ENCODE measurements around the gene EXOC6B. TPM values are rescaled to one million over a fixed set of nuclear protein-coding genes. Genes with fewer than 3 reads are reported as not detected.

EXOC6B gene
- total and polyA plus RNA-seq, 8 donors = 2.4 to 19.2 (median 11.3) TPM

DNA sequence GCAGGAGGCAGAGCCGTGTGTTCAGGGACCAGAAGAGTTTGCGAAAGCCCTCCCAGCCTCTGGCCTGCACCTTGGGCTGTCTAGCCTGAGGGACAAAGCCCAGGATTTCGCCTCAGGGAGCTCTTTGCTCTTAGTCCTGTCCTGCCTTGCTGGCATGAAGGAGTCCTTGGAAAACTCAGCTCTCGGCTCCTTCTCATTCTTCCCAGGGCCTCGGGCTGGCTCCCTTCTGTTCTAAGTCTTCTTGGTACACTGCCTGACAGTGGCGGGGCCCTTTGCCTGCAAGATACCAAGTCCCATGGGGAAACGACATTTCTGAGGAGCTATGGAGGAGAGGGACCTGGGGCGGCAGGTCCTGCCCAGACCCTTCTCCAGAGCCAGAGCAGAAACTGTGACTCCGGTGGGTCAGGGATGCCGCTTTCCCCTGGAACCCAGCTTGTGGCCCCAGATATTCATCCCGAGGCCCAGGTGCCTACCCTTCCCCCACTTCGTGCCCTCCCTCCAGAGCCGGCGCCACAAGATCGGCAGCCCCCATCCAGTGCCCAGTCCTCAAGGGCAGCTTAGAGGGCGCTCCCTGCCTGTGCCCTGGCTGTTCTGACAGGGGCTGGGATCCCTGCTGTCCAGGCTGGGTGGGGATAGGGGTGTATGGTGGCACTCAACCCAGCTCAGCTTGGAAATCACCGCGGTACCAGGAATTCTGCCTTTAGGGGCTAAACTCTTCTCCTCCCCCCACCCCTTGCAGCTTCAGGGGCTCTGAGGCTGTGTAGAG lies 672.6 kb downstream of the EXOC6B start:
- H3K9me3 ChIP-seq = no peaks in the 10 kb centered on the region
- H3K4me1 ChIP-seq = peaks cover under 1 to 12% (median 8%) of the 10 kb centered on the region in 3 donors
- TF ChIP-seq, protein P1, sequence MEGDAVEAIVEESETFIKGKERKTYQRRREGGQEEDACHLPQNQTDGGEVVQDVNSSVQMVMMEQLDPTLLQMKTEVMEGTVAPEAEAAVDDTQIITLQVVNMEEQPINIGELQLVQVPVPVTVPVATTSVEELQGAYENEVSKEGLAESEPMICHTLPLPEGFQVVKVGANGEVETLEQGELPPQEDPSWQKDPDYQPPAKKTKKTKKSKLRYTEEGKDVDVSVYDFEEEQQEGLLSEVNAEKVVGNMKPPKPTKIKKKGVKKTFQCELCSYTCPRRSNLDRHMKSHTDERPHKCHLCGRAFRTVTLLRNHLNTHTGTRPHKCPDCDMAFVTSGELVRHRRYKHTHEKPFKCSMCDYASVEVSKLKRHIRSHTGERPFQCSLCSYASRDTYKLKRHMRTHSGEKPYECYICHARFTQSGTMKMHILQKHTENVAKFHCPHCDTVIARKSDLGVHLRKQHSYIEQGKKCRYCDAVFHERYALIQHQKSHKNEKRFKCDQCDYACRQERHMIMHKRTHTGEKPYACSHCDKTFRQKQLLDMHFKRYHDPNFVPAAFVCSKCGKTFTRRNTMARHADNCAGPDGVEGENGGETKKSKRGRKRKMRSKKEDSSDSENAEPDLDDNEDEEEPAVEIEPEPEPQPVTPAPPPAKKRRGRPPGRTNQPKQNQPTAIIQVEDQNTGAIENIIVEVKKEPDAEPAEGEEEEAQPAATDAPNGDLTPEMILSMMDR (IDR thresholded peaks at IDR 0.05) = no peak
- no peaks in the 10 kb centered on the region for H3K36me3 ChIP-seq
- intact Hi-C loops (cut with DNase I) = loop anchor here in 2 of 3 donors (5.0 to 10.0 kb wide), 2 partner anchors 422 to 606 kb away; no protein-coding TSS in a partner anchor
- no peak for FAIRE-seq
- WGBS, 2 donors = 62 to 70% methylated on average over 18 of the region's 18 CpGs
- peak in 2 of 6 donors; percentile 35 to 42 for DNase-seq
- no peak for ATAC-seq
- H3K27me3 ChIP-seq = no peaks in the 10 kb centered on the region
- no peak overlapping the region for H3K4me3 ChIP-seq
- H3K27ac ChIP-seq = no peak overlapping the region

GRCh38 chr2:72150861-72151356 lies 674.9 kb downstream of the EXOC6B start:
- WGBS, 2 donors = 57 to 63% methylated on average over 2 of the region's 2 CpGs
- DNase-seq (no peak), FAIRE-seq (no peak), ATAC-seq (no peak)
- TF ChIP-seq, protein P1 (IDR thresholded peaks at IDR 0.05) = no peak
- Histone ChIP-seq H3K4me1 (peaks cover 8 to 20% (median 12%) of the 10 kb centered on the region in 3 donors), H3K4me3 (no peak overlapping the region), H3K9me3 (no peaks in the 10 kb centered on the region), H3K27ac (no peak overlapping the region), H3K36me3 (no peaks in the 10 kb centered on the region), H3K27me3 (peaks cover 0 to 16% (median 2%) of the 10 kb centered on the region in 4 donors)
- intact Hi-C loops (cut with DNase I) = loop anchor here in 2 of 3 donors (5.0 to 10.0 kb wide), 2 partner anchors 424 to 604 kb away; no protein-coding TSS in a partner anchor

- no peak overlapping the region for H3K27ac ChIP-seq
- TF ChIP-seq, protein P1 (IDR thresholded peaks at IDR 0.05) = peak; percentile 68 to 87 (median 76)
- WGBS, 2 donors = 4 to 5% methylated on average over 28 of the region's 28 CpGs
- intact Hi-C loops (cut with DNase I) = loop anchor here in 2 of 3 donors (5.0 to 10.0 kb wide), 2 partner anchors 424 to 603 kb away; no protein-coding TSS in a partner anchor
- H3K4me1 ChIP-seq = peaks cover 8 to 25% (median 12%) of the 10 kb centered on the region in 3 donors
- no peaks in the 10 kb centered on the region for H3K9me3 ChIP-seq
- peak overlapping the region in 2 of 4 donors; percentile 41 to 49 for H3K4me3 ChIP-seq
- H3K36me3 ChIP-seq = no peaks in the 10 kb centered on the region
- FAIRE-seq = peak; percentile 13
- DNase-seq = peak; percentile 66 to 84 (median 77)
- H3K27me3 ChIP-seq = peaks cover 0 to 16% (median 2%) of the 10 kb centered on the region in 4 donors
- peak; percentile 81 to 95 (median 92) for ATAC-seq
Observed at GRCh38 chr2:72150157-72150860, 675.5 kb downstream of the EXOC6B start.

GRCh38 chr2:72149556-72150156 lies 676.2 kb downstream of the EXOC6B start:
- Histone ChIP-seq H3K27ac (no peak overlapping the region), H3K4me1 (peaks cover 12 to 29% (median 15%) of the 10 kb centered on the region in 3 donors), H3K36me3 (no peaks in the 10 kb centered on the region), H3K4me3 (peak overlapping the region in 2 of 4 donors; percentile 41 to 49), H3K27me3 (peaks cover 0 to 18% (median 2%) of the 10 kb centered on the region in 4 donors), H3K9me3 (no peaks in the 10 kb centered on the region)
- TF ChIP-seq, protein P1 (IDR thresholded peaks at IDR 0.05) = no peak
- ATAC-seq (peak; percentile 41 to 64 (median 56)), DNase-seq (peak in 2 of 6 donors; percentile 71 to 78), FAIRE-seq (no peak)
- WGBS, 2 donors = 1 to 2% methylated on average over 45 of the region's 45 CpGs
- intact Hi-C loops (cut with DNase I) = loop anchor here (5.0 to 10.0 kb wide), 5 partner anchors 222 to 605 kb away; no protein-coding TSS in a partner anchor

Data from pancreas (tissue), 10 donors.